Esophagus squamous epithelium (tissue), 4 donors: ENCODE measurements around the gene VARS1.
A peak's percentile ranks its signal among the peaks of the same experiment; 100 is the strongest.

Source experiments
- CTCF ChIP-seq, 6 experiments: fragments of 450-650 bp in 4 of 6; fragments of 200-600 bp in 2 of 6; sonication (generic) in 2 of 6; IDR thresholded peaks; one replicate each; pipeline ENCODE4 v1.5.1; 2016 to 2019; ENCODE audit warnings: antibody characterized with exemption in 6 of 6, mild to moderate bottlenecking in 4 of 6, moderate library complexity in 4 of 6
- POLR2A ChIP-seq, 4 donors: fragments of 450-650 bp; IDR thresholded peaks; one replicate each; pipeline ENCODE4 v1.6.1; 2017; ENCODE audit warnings: antibody characterized with exemption in 4 of 4, mild to moderate bottlenecking in 4 of 4, moderate library complexity in 3 of 4

GRCh38 chr6:31815025-31815838, 19.7 kb upstream of the VARS1 start, which contains the start of the genes HSPA1A and HSPA1L:
- TF ChIP-seq POLR2A (IDR thresholded peaks at IDR 0.05) (peak; percentile 67 to 100 (median 100)), CTCF (IDR thresholded peaks at IDR 0.05) (peak in 1 of 6 experiments; percentile 22)
